HG02870 (cell line): ENCODE results near the gene CNRIP1.
"Not testable (repeated sequence)": the region's sequence is repeated elsewhere in the genome, so short reads cannot be mapped to it uniquely, and the experiment has no call there.

Experiments used
- ATAC-seq: cut with Tn5 transposase; IDR thresholded peaks from one replicate; pipeline ENCODE4 v1.9.1; 2021; ENCODE audit warnings: mild to moderate bottlenecking, moderate library complexity; ENCODE audit not compliant: unreplicated experiment

Gene CNRIP1, protein sequence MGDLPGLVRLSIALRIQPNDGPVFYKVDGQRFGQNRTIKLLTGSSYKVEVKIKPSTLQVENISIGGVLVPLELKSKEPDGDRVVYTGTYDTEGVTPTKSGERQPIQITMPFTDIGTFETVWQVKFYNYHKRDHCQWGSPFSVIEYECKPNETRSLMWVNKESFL

DNA sequence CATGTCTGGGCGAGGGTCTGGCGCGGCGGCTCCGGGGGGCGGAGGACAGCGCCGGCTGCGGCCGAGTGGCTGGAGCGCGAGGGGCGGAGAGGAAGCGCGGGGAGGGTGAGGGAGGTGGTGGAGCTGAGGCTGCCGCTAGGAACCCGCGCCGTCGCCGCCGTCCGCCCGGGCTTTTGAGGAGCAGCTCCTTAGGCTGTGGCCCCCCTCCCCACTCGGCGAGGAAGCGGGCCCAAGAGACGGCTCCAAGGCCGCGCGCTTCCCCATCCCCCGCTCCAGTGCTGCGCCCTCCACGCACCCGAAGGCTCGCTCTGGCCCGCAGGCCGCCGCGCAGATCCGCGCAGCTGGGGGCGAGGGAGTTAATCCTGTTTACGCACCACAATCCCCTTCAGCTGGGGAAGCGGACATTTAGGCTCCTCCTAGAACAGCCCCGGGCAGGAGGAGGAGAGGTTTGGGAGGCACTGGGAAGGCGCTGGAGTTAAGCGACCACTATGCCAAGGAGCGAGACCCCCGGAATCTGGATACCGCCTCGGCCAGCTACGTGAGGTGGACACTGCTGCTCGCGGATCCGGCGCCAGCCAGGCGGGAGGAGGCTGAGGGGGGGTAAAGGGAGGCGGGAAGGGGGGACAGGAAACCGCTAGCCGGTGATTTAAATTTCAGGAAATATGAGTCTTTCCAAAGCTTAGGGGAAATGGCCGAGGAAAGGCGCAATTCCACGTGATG lies at the start of gene CNRIP1:
TSS of gene CNRIP1 (minus strand) at position 552 of the 720 bp plus-strand sequence. CDS start at position 3, 549 bp downstream.
- ATAC-seq: no peak

DNA sequence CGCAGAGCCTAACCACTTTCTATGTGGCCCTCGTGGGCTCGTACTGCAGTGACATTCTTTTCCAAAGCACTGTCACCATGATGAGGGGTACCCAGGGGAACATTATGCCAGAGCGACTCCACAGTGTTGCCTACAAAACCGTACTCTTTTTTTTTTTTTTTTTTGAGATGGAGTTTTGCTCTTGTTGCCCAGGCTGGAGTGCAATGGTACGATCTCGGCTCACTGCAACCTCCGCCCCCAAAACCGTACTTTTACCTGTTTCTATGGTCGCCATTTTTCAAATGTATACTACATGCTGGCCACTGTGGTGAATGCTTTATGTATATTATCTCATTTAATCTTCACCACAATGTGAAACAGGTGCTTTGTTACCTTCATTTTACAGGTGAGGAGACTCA lies 49.6 kb upstream of the CNRIP1 start:
- no peak for ATAC-seq

DNA sequence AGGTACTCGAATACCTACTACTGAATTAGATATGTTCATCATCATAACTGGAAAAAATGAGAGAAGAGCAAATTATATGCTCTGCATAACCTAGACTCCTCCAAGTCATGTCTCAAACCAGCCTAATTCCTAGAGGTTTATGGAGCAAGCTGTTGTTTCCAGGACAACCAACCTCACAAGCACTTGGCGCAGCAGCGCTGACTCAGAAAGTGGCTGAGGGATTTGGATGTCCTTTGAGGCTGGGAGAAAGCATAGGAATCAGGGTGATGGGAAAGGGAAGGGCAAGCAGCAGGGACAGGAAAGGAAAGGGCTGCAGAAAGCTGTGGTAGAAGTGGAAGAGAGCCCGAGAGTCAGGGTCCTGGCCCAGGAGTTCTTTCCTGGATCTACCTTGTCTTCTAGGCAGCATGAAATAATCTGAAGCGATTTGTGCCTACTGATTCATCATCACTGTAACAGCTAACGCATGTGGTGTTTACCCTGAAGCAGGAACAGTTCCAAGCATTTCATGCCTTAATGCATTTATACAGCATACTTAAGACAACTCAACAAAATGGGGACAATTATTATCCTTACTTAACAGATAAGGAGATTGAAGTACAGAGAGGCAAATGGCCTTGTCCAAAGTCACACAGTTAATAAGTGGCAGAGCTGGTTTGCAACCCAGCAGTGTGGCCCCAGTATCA lies 49.0 kb upstream of the CNRIP1 start:
- no peak for ATAC-seq

DNA sequence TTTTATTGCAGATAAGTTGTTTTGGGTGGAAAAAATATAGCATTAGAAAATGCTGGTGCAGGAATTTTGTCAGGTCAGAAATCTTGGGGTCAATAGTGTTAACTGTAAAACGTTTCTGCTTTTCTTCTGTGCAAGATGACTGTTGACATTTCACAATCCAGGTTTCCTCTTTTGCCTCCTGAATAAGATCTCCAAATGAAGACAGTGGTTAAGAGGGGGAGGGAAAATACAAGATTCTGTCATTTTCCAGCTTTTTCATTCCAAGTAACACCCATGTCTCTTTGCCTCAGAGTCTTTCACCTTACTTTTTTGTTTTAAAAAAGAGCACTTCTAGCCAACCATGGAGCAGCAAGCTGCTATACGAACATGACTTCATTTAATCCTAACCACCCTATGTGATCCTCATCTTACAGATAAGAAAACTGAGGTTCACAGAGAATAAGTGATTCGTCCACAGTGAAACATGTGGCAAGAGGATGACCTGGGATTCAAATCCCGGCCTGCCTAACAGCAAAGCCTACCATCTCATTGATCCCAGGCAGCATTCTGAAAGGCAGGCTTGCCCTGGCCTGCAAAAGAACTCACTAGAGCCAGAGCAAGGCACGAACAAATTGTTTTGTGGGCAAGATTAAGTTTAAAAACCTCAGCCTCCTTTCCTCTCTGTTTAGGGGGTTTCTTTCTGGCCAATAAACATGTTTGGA lies 48.4 kb upstream of the CNRIP1 start:
- ATAC-seq: no peak

DNA sequence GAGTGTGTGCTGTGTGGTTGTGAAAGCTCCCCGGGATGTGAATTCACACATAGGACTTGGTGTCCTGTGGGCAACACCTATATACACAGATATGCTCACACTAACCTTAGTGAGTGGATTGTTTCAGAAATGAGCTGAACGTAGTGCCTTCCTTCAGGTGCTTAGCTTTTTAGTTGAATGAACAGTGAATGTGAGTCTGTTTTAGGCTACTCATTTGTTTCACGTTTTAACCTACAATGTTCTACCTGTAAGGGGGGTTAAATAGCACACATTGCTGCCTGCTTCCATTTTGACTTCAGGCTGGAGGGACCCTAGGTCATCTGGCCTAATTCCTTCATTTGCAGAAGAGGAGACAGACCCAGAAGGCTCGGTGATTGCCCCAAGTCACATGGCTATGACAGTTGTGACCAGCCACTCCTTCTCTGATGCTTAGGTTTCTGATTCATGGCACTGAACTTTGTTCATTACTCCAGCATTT lies 46.4 kb upstream of the CNRIP1 start:
- no peak for ATAC-seq

DNA sequence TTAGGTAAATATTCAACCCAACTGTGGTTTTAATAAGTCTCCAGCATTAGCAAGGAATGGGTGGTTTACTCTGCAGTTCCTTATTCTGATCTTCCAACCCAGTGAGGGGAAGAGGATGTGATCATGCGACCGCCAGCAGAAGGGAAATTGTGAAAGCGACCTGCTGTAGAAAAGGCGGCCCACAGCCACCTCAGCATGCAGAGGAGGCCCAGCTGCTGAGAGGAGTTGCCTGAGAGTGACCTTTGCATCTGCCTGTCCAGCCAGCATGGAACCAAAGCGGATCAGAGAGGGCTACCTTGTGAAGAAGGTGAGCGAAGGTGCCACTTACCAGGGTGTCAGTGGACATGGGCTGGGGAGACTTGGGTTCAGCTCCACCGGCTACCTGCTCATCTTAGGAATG lies 45.3 kb upstream of the CNRIP1 start, which contains the start of gene PLEK:
TSS of gene PLEK (plus strand) at position 196 of the 400 bp plus-strand sequence. CDS start at position 266, 70 bp downstream.
- peak; percentile 63 for ATAC-seq

DNA sequence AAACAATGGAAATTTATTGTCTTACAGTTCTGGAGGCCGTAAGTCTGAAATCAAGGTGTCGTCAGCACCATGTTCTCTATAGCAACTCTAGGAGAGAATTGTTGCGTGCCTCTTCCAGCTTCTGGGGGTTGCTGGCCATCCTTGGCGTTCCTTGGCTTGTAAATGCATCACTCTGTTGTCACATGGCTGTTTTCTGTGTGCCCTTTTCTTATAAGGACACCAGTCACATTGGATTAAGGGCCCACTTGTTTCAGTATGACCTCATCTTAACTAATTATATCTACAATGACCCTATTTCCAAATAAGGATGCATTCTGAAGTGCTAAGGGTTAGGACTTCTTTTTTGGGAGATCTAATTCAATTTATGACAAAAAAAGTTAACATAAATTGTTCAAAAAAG lies 44.0 kb upstream of the CNRIP1 start:
- ATAC-seq: no peak

DNA sequence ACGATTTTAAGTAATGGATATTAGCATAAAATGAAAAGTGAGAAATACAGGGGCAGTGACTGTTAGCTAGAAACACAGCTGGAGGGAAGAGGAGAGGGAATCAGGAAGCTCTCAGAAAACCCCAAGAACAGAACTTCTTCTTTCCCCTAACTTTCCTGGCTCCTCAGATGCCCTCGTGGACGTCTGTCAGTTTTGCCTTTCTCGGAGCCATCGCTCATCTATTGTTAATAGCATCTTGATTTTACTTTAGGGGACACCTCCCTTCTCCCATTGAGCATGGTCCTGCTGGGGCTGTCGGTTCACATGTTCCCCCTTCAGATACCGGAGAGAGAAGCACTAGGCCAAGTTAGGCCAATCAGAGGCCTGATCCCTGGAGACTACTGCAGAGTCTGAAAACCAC lies 43.0 kb upstream of the CNRIP1 start:
- no peak for ATAC-seq

DNA sequence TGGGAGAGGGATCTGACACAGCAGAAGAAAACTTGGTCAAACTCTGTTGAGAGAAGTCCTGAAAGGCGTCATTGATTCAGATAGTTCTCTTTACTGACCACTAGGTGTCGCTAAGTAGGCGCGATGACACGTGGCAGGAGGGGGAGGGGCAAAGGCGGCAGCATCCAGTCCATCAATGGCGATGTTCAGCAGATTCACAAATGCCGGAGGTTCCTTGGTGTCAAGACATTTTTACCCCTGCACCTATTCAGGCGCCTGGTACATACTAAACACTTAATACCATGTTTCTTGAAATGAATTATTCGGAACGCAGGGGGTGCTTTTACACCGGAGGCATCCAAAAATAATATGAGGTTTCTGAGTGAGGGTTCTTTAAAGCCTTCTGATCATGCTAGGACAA lies 42.3 kb upstream of the CNRIP1 start:
- peak; percentile 55 for ATAC-seq

DNA sequence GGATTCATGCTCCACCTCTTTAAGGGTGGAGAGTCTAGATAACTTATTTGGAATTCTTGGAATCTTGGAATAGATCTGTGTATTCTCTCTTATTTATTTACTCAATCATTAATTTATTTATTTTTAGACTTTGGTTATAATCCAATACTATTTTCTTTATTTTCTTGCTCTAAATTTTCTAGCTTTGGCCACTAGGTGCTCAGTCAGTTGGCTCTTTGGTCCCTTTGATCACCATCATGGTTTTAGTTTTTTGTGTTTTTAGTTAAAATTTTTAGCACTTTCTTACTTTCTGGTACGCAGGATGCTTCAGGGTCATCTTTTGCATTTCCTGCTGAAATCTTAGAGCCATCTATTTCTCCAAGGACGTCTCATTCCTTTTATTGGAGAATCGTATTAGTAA lies 40.1 kb upstream of the CNRIP1 start:
- no peak for ATAC-seq

DNA sequence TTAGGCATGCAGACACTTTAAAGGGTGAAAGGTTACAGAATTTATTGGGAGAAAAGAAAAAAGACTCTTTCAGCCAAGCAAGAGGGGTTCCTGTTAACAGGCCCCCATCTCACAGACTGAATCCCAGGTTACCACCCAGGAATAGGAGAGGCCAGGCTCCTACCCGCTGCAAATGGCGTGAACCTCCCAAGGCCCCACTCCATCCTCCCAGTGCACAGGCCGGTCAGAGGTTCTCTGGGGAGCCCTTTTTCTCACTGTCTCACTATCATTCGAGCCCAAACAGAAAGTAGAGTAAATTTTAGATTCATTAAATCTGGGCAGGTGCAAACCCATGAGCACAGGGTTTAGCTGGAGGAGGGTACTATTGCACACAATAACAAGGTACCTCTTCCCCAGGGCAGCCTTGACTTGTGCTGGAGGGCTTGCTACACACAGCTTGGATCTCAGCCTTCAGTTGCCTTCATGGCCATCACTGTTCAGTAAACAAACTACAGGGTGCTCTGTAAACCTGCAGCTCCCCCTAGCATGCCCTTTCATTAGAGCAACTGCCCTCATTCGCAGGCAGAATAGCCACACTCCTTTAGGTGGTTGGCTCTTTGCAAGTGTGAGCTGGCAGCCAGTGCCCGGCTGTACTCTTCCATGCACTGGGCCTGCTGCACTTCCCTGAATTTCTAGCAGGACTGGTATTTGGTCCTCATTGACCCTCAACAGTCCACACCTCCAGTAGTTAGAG lies 38.0 kb upstream of the CNRIP1 start:
- no peak for ATAC-seq

DNA sequence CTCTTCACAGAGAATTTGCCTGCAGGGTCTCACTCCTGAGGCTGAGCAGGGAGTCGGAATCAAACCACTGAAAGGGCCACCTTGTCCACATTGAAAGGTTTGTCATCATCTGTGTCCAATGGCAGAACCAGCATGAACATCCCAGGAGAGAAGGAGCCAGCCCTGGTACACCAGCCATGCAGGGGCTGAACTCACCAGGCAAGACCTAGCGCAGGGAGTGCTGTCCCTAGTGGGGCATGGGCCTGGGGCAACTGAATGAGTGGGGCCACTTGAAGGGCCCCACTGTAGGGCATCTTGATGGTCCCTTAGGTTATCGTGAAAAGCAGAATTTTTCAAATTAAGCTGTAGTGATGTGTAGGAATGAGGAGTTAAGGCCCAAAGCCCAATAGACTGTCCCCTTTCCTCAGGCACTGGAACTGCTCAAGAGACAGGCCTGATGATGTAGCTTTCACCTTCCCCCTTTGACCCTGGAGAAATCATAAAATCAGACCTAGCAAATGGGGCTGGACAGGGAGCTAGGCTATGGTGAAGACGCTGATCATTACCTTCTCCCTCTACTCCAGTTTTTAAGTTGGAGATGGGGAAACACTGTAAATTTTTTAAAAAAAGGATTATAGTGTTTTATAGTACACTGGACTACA lies 37.0 kb upstream of the CNRIP1 start:
- ATAC-seq: no peak

DNA sequence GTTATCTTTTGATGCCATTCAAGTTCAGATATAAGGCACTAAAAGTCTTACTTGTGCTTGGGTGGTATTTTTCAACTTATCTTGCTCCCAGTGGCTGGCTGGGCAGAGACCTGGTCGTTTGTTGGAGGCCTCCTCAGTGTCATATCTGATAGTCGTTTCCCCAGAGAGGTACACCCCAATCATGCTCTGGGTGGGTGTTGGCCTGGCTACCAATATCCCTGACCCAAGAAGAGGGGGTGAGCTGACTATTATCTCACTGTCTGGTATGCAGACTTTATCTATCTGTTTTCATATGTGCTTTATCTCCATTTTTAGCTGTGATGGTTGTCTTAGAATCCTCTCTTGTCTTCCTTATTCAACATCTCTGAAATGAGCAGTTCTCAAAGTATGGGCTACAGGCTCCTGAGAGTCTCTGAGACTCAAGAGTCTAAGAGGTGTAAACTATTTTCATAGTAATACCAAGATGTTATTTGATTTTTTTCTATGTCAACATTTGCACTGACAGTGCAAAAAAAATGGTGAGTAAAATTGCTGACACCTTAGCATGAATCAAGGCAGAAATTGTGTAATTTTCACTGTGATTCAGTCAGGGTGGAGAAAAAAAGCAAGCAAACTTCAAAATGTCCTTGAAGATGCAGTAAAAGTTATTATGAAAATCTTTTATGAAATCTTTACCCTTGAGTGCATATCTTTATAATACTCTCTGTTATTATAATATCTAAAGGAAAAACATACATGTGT lies 33.1 kb upstream of the CNRIP1 start:
- ATAC-seq: no peak

DNA sequence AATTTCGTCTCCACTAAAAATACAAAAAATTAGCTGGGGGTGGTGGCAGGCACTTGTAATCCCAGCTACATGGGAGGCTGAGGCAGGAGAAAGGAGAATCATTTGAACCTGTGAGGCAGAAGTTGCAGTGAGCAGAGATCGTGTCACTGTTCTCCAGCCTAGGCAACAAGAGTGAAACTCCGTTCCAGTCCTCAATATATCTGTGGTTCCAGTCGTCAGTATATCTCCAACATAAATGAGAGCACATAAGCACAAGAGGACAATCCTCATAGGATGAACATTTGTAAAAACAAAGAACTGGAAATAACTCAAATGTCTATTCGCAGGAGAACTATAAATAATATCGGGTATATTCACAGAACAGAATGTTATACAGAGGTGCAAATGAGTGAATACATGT lies 32.2 kb upstream of the CNRIP1 start:
- ATAC-seq: no peak

DNA sequence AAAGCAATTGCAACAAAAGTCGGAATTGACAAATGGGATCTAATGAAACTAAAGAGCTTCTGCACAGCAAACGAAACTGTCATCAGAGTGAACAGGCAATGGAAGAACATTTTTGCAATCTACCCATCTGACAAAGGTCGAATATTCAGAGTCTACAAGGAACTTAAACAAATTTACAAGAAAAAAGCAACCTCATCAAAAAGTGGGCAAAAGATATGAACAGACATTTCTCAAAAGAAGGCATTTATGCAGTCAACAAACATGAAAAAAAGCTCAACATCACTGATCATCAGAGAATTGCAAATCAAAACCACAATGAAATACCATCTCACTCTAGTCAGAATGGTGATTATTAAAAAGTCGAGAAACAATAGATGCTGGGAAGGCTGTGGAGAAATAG lies 29.3 kb upstream of the CNRIP1 start:
- not testable (repeated sequence) for ATAC-seq

DNA sequence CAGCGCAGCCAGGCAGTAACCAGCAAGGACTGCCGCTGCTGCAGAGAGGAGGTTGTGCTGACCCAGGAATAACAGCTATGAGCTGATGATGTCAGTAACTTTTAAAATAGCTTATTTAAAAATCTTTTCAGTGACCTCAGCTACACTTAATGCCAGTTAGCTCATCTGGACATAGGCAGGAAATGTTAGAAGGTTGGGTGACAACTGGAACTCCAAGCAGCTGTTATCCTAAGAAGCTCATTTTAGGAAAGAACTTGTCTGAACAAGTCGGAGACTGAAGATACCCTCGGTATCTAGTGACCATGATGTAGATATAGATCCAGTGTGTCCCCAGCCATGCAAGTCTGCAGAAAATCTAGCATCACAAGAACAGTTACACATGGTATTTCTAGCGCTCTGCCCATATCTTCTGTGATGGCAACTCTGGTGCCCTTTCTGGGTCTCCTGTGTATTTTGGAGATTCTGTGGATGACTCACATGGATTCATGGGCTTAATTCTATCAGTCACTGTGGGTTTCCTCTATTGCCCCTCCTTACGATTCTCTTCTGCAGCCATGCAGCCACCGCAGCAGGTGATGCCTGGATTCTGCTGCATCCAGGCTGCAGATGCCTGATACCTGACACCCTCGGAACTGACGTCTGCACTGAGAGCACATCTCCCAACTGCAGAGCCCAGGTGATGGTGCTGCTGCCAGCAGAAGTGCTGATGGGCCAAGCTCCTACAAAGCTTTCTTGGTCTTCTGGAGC lies 25.6 kb upstream of the CNRIP1 start:
- no peak for ATAC-seq

DNA sequence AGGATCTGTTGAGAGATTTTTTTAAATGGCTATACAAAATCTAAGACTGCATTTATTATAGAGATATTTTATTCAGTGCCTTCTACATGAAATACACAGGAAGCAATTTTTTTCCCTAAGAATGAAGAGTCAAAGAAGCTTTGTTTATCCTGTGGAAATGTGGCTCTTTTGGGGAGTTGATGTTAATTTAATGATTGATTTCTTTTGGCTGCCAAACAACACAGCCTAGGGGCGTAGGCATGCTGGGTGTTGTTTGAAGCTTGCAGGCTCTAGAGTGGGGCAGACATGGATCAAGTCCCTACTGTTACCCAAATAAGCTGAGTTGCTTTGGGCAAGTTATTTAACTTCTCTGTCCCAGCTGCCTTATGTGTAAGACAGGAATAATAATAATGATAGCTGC lies 24.3 kb upstream of the CNRIP1 start:
- ATAC-seq: no peak

DNA sequence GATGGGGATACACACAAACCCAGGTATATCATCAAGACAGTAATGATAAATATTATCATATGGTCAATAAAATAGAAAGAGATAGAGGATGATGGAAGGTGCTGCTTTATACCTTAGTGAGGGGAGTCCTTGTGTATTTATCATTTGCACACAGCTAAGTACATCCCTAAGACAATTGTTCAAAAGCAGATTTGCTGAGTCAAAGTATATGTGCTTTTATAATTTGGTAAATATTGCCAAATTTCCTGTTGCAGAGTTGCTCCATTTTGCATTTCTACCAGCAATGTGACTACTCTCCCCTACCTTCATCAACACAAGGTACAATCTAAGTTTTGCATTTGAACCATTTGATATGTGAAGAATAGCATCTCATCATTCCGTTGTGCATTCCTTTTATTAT lies 22.7 kb upstream of the CNRIP1 start:
- ATAC-seq: no peak

DNA sequence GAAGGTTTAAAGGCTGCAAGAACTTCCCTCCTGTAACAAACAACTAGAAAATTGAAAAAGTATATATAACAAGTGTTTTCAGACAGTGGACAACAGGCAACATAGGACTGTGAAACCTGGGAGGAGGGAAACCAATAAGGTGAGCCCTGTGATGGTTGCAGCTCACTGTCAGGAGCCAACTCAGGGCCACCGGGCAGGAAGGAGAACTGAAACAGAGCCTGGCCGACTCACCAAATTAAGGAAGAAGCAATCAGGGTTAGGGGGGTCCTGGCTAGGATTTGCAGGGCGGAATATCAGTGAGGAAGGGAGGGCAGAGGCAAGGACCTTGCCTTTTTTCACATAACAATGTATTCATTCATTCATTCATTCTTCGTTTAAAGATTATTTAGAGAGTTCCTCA lies 21.8 kb upstream of the CNRIP1 start:
- no peak for ATAC-seq
